ENCODE data around the gene ATP6V1E1. TPM values are rescaled to one million over a fixed set of nuclear protein-coding genes. Genes with fewer than 3 reads are reported as not detected.
A peak's percentile ranks its signal among the peaks of the same experiment; 100 is the strongest.
"Not testable (repeated sequence)": the region's sequence is repeated elsewhere in the genome, so short reads cannot be mapped to it uniquely, and the experiment has no call there.

ATP6V1E1 gene
- total RNA-seq, 2 donors from 2014 or later = 38.1 to 58.7 TPM

DNA sequence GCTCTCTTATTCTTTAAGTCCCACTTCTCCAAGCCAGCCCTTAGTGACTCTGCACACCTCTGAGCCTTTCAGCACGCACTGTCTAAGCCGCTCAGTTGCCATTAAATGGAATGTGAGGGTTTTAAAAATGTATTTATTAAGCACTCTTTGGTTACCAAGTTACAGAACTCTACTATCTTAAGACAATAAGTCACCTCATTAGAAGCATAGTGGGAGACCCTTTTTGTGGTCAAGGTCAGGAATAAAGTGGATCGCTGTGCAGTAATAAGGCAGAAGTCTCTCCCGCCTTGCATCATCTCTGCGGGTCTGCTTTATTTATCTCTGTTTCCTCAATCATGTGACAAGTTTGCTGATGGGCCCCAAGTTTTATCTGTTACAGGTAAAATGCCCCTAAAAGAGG is 53.4 kb downstream of the ATP6V1E1 start:
- H3K27me3 ChIP-seq = no peaks in the 10 kb centered on the region
- WGBS, 2 donors = 74 to 86% methylated on average over 5 of the region's 5 CpGs
- no peaks in the 10 kb centered on the region for H3K9me3 ChIP-seq
- no peak for ATAC-seq
- TF ChIP-seq CTCF (IDR thresholded peaks at IDR 0.05) (no peak), POLR2A (IDR thresholded peaks at IDR 0.05) (no peak)
- no peaks in the 10 kb centered on the region for H3K36me3 ChIP-seq (replicated peaks in 1 of 2; ENCODE audit: insufficient read depth in 1 of 2, low read depth in 2 of 2)
- no peak for DNase-seq
- no peak overlapping the region for H3K27ac ChIP-seq
- intact Hi-C loops (cut with DNase I) = no loop called here
- no peak overlapping the region for H3K4me3 ChIP-seq
- H3K4me1 ChIP-seq = peaks cover 17% of the 10 kb centered on the region

GRCh38 chr22:17570851-17571631 is 57.5 kb downstream of the ATP6V1E1 start:
- Histone ChIP-seq H3K9me3 (no peaks in the 10 kb centered on the region), H3K36me3 (replicated peaks in 1 of 2; ENCODE audit: insufficient read depth in 1 of 2, low read depth in 2 of 2) (no peaks in the 10 kb centered on the region), H3K4me1 (peaks cover 15% of the 10 kb centered on the region), H3K27me3 (no peaks in the 10 kb centered on the region), H3K27ac (peak overlapping the region; percentile 9 to 62 (median 46)), H3K4me3 (no peak overlapping the region)
- WGBS, 2 donors = 44 to 46% methylated on average over 20 to 21 of the region's 21 CpGs
- ATAC-seq = peak; percentile 80
- DNase-seq = peak; percentile 52 to 71 (median 60)
- no peak for TF ChIP-seq POLR2A (IDR thresholded peaks at IDR 0.05)
- TF ChIP-seq CTCF (IDR thresholded peaks at IDR 0.05) = no peak
- intact Hi-C loops (cut with DNase I) = no loop called here

GRCh38 chr22:17569971-17570511 is 58.5 kb downstream of the ATP6V1E1 start:
- WGBS, 2 donors = 36 to 42% methylated on average over 5 to 8 of the region's 8 CpGs
- intact Hi-C loops (cut with DNase I) = no loop called here
- Histone ChIP-seq H3K27ac (peak overlapping the region; percentile 12 to 62 (median 32)), H3K27me3 (no peaks in the 10 kb centered on the region), H3K36me3 (replicated peaks in 1 of 2; ENCODE audit: insufficient read depth in 1 of 2, low read depth in 2 of 2) (no peaks in the 10 kb centered on the region), H3K9me3 (no peaks in the 10 kb centered on the region), H3K4me1 (peaks cover 15% of the 10 kb centered on the region), H3K4me3 (no peak overlapping the region)
- no peak for DNase-seq
- TF ChIP-seq POLR2A (IDR thresholded peaks at IDR 0.05) (peak in 1 of 3 donors; percentile 8), CTCF (IDR thresholded peaks at IDR 0.05) (no peak)
- ATAC-seq = peak; percentile 11

GRCh38 chr22:17566776-17567175 is 61.8 kb downstream of the ATP6V1E1 start:
- whole genome bisulfite sequencing, 2 donors = 70 to 79% methylated on average over 10 of the region's 10 CpGs
- Histone ChIP-seq H3K27ac (no peak overlapping the region), H3K4me1 (peaks cover 15% of the 10 kb centered on the region), H3K36me3 (replicated peaks in 1 of 2; ENCODE audit: insufficient read depth in 1 of 2, low read depth in 2 of 2) (no peaks in the 10 kb centered on the region), H3K27me3 (no peaks in the 10 kb centered on the region), H3K9me3 (no peaks in the 10 kb centered on the region), H3K4me3 (no peak overlapping the region)
- intact Hi-C loops (cut with DNase I) = no loop called here
- ATAC-seq (no peak), DNase-seq (no peak)
- TF ChIP-seq CTCF (IDR thresholded peaks at IDR 0.05) = no peak
- TF ChIP-seq POLR2A (IDR thresholded peaks at IDR 0.05) = no peak

- H3K4me1 ChIP-seq = peaks cover 11% of the 10 kb centered on the region
- H3K4me3 ChIP-seq; H3K27me3 ChIP-seq; DNase-seq; H3K27ac ChIP-seq; intact Hi-C loops (cut with DNase I); H3K9me3 ChIP-seq; ATAC-seq; H3K36me3 ChIP-seq (replicated peaks in 1 of 2; ENCODE audit: insufficient read depth in 1 of 2, low read depth in 2 of 2): not testable (repeated sequence)
- 85 to 86% methylated on average over 19 of the region's 19 CpGs for WGBS, 2 donors
Measured at GRCh38 chr22:17566016-17566687, 62.4 kb downstream of the ATP6V1E1 start.

Measured in body of pancreas (tissue), 4 donors.